ENCODE results near the gene DIPK1B. TPM values are rescaled to one million over a fixed set of nuclear protein-coding genes. Genes with fewer than 3 reads are reported as not detected.
"Not testable (repeated sequence)": the region's sequence is repeated elsewhere in the genome, so short reads cannot be mapped to it uniquely, and the experiment has no call there.

Gene DIPK1B
- total RNA-seq, 1 experiment from 2014 or later, result 4.0 TPM

DNA sequence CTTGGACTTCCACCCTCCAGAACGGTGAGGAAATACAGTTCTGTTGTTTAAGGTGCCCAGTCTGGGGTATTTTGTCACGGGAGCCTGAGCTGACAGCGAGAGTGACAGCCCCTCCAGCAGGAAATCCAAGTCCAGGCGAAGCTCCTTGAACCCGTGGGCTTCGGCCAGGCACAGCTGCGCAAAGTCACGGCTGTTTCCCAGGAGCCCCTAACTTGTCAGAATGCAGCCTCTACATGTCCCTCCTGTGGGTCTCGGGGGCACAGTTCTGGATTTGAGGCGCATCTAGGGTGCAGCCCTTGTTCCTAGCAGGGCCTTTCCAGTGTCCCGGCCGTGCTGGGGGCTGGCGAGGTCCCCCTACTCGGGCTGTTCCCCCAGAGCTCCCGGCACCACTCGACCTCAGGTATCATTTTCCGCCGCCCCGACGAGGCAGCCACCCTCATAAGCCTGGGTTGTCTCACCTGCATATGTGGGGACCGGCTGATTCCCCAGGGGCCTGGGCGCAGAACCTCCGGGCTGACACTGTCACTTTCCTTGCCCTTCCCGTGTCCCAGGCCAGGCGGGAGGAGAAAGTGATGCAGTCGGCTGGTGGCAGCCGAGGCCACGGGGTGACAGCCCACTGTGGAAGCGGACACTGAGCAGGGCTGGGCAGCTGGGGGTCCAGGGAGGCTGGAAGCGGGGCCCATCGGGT, 41.1 kb downstream of the DIPK1B start:
- BruUV-seq (replicated peaks), result no TSS peak
- CTCF ChIA-PET, result no interaction called here
- no peak overlapping the region for H3K27ac Mint-ChIP-seq (ENCODE audit: unreplicated experiment)
- intact Hi-C loops (cut with micrococcal nuclease; ENCODE audit: unreplicated experiment), result no loop called here
- H3K27me3 Mint-ChIP-seq (ENCODE audit: unreplicated experiment), result peaks cover 46% of the 10 kb centered on the region
- TF ChIP-seq, protein P1, sequence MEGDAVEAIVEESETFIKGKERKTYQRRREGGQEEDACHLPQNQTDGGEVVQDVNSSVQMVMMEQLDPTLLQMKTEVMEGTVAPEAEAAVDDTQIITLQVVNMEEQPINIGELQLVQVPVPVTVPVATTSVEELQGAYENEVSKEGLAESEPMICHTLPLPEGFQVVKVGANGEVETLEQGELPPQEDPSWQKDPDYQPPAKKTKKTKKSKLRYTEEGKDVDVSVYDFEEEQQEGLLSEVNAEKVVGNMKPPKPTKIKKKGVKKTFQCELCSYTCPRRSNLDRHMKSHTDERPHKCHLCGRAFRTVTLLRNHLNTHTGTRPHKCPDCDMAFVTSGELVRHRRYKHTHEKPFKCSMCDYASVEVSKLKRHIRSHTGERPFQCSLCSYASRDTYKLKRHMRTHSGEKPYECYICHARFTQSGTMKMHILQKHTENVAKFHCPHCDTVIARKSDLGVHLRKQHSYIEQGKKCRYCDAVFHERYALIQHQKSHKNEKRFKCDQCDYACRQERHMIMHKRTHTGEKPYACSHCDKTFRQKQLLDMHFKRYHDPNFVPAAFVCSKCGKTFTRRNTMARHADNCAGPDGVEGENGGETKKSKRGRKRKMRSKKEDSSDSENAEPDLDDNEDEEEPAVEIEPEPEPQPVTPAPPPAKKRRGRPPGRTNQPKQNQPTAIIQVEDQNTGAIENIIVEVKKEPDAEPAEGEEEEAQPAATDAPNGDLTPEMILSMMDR (IDR thresholded peaks at IDR 0.05; ENCODE audit: unreplicated experiment), result no peak
- H3K9me3 Mint-ChIP-seq (ENCODE audit: low read depth, unreplicated experiment), result peaks cover 4% of the 10 kb centered on the region
- DNase-seq, result no peak
- no peak overlapping the region for H3K4me3 Mint-ChIP-seq (ENCODE audit: low read depth, unreplicated experiment)
- no peaks in the 10 kb centered on the region for H3K36me3 Mint-ChIP-seq (ENCODE audit: insufficient read depth, unreplicated experiment)
- H3K4me1 Mint-ChIP-seq (ENCODE audit: low read depth, unreplicated experiment), result no peaks in the 10 kb centered on the region

DNA sequence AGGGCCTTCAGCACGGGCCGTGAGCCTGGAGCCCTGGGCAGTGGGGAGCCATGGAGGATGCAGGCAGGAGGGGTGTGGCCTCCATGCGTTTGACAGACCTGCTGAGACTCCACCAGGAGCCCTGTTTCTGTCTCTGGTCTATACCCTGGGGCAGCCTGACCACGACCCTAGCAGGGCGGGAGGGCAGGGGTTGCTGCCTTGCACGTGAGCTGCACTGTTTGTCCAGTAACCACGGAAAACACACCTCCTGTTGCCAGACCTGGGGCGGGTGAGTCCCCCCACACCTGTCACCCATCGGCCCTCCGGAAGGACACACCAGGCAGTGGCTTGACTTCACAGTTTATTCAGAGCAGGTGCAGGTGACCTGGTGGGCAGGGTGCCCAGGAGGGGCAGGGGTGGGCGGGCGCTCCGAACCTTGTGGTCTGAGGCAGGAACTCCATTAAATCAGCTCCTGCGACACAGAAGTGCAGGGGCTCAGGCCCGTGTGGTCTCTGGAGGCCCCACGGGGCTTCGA, 41.7 kb downstream of the DIPK1B start:
- no peak for DNase-seq
- H3K9me3 Mint-ChIP-seq (ENCODE audit: low read depth, unreplicated experiment), result peaks cover 4% of the 10 kb centered on the region
- no TSS peak for BruUV-seq (replicated peaks)
- TF ChIP-seq, protein P1 (IDR thresholded peaks at IDR 0.05; ENCODE audit: unreplicated experiment), result no peak
- H3K27ac Mint-ChIP-seq (ENCODE audit: unreplicated experiment), result no peak overlapping the region
- H3K4me1 Mint-ChIP-seq (ENCODE audit: low read depth, unreplicated experiment), result no peaks in the 10 kb centered on the region
- CTCF ChIA-PET, result no interaction called here
- H3K36me3 Mint-ChIP-seq (ENCODE audit: insufficient read depth, unreplicated experiment), result no peaks in the 10 kb centered on the region
- intact Hi-C loops (cut with micrococcal nuclease; ENCODE audit: unreplicated experiment), result no loop called here
- H3K4me3 Mint-ChIP-seq (ENCODE audit: low read depth, unreplicated experiment), result no peak overlapping the region
- H3K27me3 Mint-ChIP-seq (ENCODE audit: unreplicated experiment), result peaks cover 40% of the 10 kb centered on the region

DNA sequence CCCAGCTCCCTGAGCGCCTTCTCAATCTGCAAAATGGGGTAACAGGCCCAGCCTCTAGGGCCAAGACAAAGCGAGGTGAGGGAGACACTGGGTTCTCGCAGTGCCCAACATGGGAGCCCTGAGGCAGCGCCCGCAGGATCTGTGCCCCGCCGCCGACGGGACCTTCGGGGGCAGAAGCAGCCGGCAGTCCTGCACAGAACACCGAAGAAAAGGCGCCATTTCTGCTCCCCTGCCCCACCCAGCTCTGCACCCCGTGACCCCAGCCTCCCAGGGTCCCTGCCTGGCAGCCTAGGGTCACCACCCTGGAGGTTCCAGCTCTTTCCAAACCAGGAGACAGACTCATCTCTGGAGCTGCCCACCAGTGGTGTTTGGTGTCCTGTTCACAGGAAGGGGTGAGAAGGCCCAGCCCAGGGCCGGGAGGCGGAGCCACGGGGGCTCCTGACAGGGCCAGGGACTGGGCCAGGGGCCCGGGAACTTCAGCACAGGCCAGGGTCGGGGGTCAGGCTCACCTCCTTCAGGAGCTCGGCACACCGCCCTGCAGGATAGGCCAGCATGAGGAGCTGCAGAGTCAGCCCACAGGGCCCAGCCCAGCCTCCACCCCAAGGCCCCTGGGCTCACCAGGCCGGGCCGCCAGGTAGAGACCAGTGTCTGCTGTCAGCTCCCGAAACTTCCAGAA, 42.4 kb downstream of the DIPK1B start:
- CTCF ChIA-PET, result no interaction called here
- Mint-ChIP-seq H3K27me3 (ENCODE audit: unreplicated experiment) (peaks cover 39% of the 10 kb centered on the region), H3K4me3 (ENCODE audit: low read depth, unreplicated experiment) (no peak overlapping the region), H3K4me1 (ENCODE audit: low read depth, unreplicated experiment) (no peaks in the 10 kb centered on the region), H3K9me3 (ENCODE audit: low read depth, unreplicated experiment) (peaks cover 4% of the 10 kb centered on the region), H3K27ac (ENCODE audit: unreplicated experiment) (no peak overlapping the region), H3K36me3 (ENCODE audit: insufficient read depth, unreplicated experiment) (no peaks in the 10 kb centered on the region)
- no TSS peak for BruUV-seq (replicated peaks)
- intact Hi-C loops (cut with micrococcal nuclease; ENCODE audit: unreplicated experiment), result no loop called here
- TF ChIP-seq, protein P1 (IDR thresholded peaks at IDR 0.05; ENCODE audit: unreplicated experiment), result no peak
- no peak for DNase-seq

DNA sequence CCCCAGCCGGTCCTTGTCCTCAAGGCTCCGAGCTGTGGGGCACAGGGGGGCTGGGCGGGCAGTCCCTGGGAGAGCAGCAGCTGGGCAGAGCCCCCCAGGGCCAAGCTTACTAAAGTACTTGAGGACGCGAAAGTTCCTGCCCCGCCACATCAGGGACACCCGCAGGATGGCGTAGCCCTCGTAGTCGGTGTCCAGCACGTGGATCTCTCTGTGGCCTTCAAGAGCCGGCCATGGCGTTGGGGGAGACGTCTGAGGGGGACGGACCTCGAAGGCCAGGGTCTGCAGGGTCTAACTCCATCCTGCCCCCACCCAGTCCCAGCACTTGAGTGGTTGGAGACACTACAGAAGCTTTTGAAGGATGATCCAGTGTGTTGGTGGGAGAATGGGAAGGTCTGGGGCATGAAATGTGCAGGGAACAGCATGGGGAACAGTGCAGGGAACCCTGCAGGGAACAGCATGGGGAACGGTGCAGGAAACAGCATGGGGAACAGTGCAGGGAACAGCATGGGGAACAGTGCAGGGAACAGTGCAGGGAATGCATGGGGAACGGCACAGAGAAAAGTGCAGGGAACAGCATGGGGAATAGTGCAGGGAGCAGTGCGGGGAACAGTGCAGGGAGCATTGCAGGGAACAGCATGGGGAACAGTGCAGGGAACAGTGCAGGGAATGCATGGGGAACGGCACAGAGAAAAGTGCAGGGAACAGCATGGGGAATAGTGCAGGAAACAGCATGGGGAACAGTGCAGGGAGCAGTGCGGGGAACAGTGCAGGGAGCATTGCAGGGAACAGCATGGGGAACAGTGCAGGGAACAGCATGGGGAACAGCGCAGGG, 43.1 kb downstream of the DIPK1B start:
- H3K9me3 Mint-ChIP-seq (ENCODE audit: low read depth, unreplicated experiment); H3K27ac Mint-ChIP-seq (ENCODE audit: unreplicated experiment); H3K4me3 Mint-ChIP-seq (ENCODE audit: low read depth, unreplicated experiment); intact Hi-C loops (cut with micrococcal nuclease; ENCODE audit: unreplicated experiment); DNase-seq; BruUV-seq (replicated peaks); CTCF ChIA-PET; H3K36me3 Mint-ChIP-seq (ENCODE audit: insufficient read depth, unreplicated experiment); H3K4me1 Mint-ChIP-seq (ENCODE audit: low read depth, unreplicated experiment): not testable (repeated sequence)
- H3K27me3 Mint-ChIP-seq (ENCODE audit: unreplicated experiment), result peaks cover 39% of the 10 kb centered on the region
